H1 (cell line): Measurements from ENCODE around the gene TIMM8B. TPM values are rescaled to one million over a fixed set of nuclear protein-coding genes. Genes with fewer than 3 reads are reported as not detected.
"Not testable (repeated sequence)": the region's sequence is repeated elsewhere in the genome, so short reads cannot be mapped to it uniquely, and the experiment has no call there.

Experiments used
- CTCF ChIA-PET: fragments of 300-600 bp; sonication (Branson Sonifier 250); formaldehyde crosslinking; loops from one replicate; lab custom pipeline; 2021; ENCODE audit not compliant: partially characterized antibody; lab: Charles Lee
- POLR2A ChIA-PET: fragments of 300-600 bp; sonication (Branson Sonifier 250); formaldehyde crosslinking; loops from one replicate; lab custom pipeline; 2021; ENCODE audit warnings: inconsistent platforms; ENCODE audit not compliant: partially characterized antibody; lab: Charles Lee
- DNase-seq, 2 experiments: peaks; one replicate each; pipeline versions ENCODE4 v3.0.0 to v3.0.0-alpha.2; 2010 to 2022; ENCODE audit warnings: low spot score in 2 of 2, low read depth in 1 of 2, mixed read lengths in 1 of 2
- FAIRE-seq: peaks from 2 replicates; lab custom pipeline; 2011; peaks lifted over from hg19 to GRCh38; lab: Jason Lieb, UNC
- H2AFZ ChIP-seq: 2 replicates; pipeline ENCODE4 v1.8.1; 2012; ENCODE audit warnings: low read length, inconsistent platforms
- H2AK5ac ChIP-seq: 2 replicates; pipeline ENCODE4 v1.6.1; 2013; ENCODE audit warnings: low read depth, low read length
- H2BK120ac ChIP-seq: replicated peaks from 2 replicates; pipeline ENCODE3; 2013; ENCODE audit warnings: low read depth, low read length, inconsistent platforms
- H2BK12ac ChIP-seq: 2 replicates; pipeline ENCODE4 v1.6.1; 2013; ENCODE audit warnings: low read depth, low read length
- H2BK15ac ChIP-seq: 2 replicates; pipeline ENCODE4 v1.6.1; 2013; ENCODE audit warnings: low read length
- H2BK20ac ChIP-seq: 2 replicates; pipeline ENCODE4 v1.6.1; 2013; ENCODE audit warnings: low read length
- H2BK5ac ChIP-seq: 2 replicates; pipeline ENCODE4 v1.6.1; 2013; ENCODE audit warnings: low read depth, low read length
- H3K14ac ChIP-seq: 2 replicates; pipeline ENCODE4 v1.6.1; 2013; ENCODE audit warnings: inconsistent platforms; ENCODE audit not compliant: insufficient read length
- H3K18ac ChIP-seq: 2 replicates; pipeline ENCODE4 v1.6.1; 2013; ENCODE audit warnings: low read length; ENCODE audit errors: extremely low read depth
- H3K23ac ChIP-seq: 2 replicates; pipeline ENCODE4 v1.6.1; 2013; ENCODE audit warnings: inconsistent platforms; ENCODE audit not compliant: insufficient read length
- H3K23me2 ChIP-seq: 2 replicates; pipeline ENCODE4 v1.6.1; 2013; ENCODE audit warnings: low read depth, low read length
- H3K27ac ChIP-seq: 2 replicates; pipeline ENCODE4 v1.6.1; 2011; ENCODE audit warnings: low read depth, low read length, inconsistent platforms
- H3K27me3 ChIP-seq, 4 experiments: replicated peaks in 1 of 4; 1 replicate in 1 of 4; 2 replicates in 3 of 4; pipeline versions ENCODE4 v1.6.1 to v1.8.1; 2011 to 2013; ENCODE audit warnings: low read length in 3 of 4, mild to moderate bottlenecking in 3 of 4, inconsistent platforms in 2 of 4, mixed read lengths in 2 of 4, moderate library complexity in 1 of 4; ENCODE audit not compliant: control insufficient read depth in 3 of 4, insufficient read depth in 3 of 4; ENCODE audit errors: extremely low read depth in 1 of 4
- H3K36me3 ChIP-seq, 4 experiments: 2 replicates each; pipeline versions ENCODE4 v1.6.1 to v1.8.1; 2011 to 2013; ENCODE audit warnings: mild to moderate bottlenecking in 4 of 4, low read length in 3 of 4, moderate library complexity in 2 of 4, control low read depth in 1 of 4, inconsistent platforms in 1 of 4; ENCODE audit not compliant: insufficient read depth in 4 of 4, control insufficient read depth in 2 of 4
- H3K4ac ChIP-seq: replicated peaks from 2 replicates; pipeline ENCODE3; 2013; ENCODE audit warnings: low read length, low read depth, mixed read lengths, inconsistent platforms; ENCODE audit not compliant: insufficient read length
- H3K4me1 ChIP-seq, 4 experiments: replicated peaks in 1 of 4; 1 replicate in 1 of 4; 2 replicates in 3 of 4; pipeline versions ENCODE4 v1.6.1 to v1.8.1; 2011 to 2013; ENCODE audit warnings: low read length in 3 of 4, inconsistent platforms in 2 of 4, mixed read lengths in 1 of 4; ENCODE audit not compliant: insufficient read depth in 4 of 4, control insufficient read depth in 3 of 4
- H3K4me2 ChIP-seq, 2 experiments: 2 replicates each; pipeline versions ENCODE4 v1.6.1 to v1.8.1; 2011 to 2013; ENCODE audit warnings: low read depth in 2 of 2, low read length in 2 of 2, control low read depth in 1 of 2, inconsistent platforms in 1 of 2, mild to moderate bottlenecking in 1 of 2; ENCODE audit not compliant: insufficient read depth in 1 of 2
- H3K4me3 ChIP-seq, 4 experiments: fragments of 200-600, 300-600 bp in 1 of 4; sonication (generic), shearing (Covaris generic), sonication (Bioruptor Twin) in 1 of 4; 2 replicates each; pipeline versions ENCODE4 v1.5.1 to v1.8.1; 2011 to 2016; ENCODE audit warnings: low read length in 4 of 4, low read depth in 3 of 4, control low read depth in 2 of 4, inconsistent platforms in 2 of 4, mild to moderate bottlenecking in 2 of 4, mixed read lengths in 1 of 4, moderate library complexity in 1 of 4; ENCODE audit not compliant: insufficient read depth in 2 of 4; ENCODE audit errors: extremely low read depth in 1 of 4
- H3K56ac ChIP-seq: replicated peaks from 2 replicates; pipeline ENCODE3; 2013; ENCODE audit warnings: low read depth, mild to moderate bottlenecking, mixed read lengths, low read length, inconsistent platforms; ENCODE audit not compliant: insufficient read length
- H3K79me1 ChIP-seq: 2 replicates; pipeline ENCODE4 v1.6.1; 2013; ENCODE audit warnings: low read depth, low read length, control low read depth
- H3K79me2 ChIP-seq, 2 experiments: 2 replicates each; pipeline versions ENCODE4 v1.6.1 to v1.8.1; 2012 to 2013; ENCODE audit warnings: low read length in 2 of 2, mild to moderate bottlenecking in 2 of 2, inconsistent platforms in 1 of 2; ENCODE audit not compliant: insufficient read depth in 2 of 2, control insufficient read depth in 1 of 2
- H3K9ac ChIP-seq, 4 experiments: replicated peaks in 1 of 4; 1 replicate in 1 of 4; 2 replicates in 3 of 4; pipeline versions ENCODE4 v1.6.1 to v1.8.1; 2011 to 2013; ENCODE audit warnings: low read depth in 3 of 4, low read length in 3 of 4, control low read depth in 2 of 4, mild to moderate bottlenecking in 2 of 4, moderate library complexity in 2 of 4, inconsistent platforms in 1 of 4; ENCODE audit errors: extremely low read depth in 1 of 4
- H3K9me3 ChIP-seq, 2 experiments: 2 replicates each; pipeline versions ENCODE4 v1.6.1 to v1.8.1; 2012 to 2013; ENCODE audit warnings: mild to moderate bottlenecking in 2 of 2, moderate library complexity in 2 of 2, control low read depth in 1 of 2, inconsistent platforms in 1 of 2, low read depth in 1 of 2, low read length in 1 of 2, mixed read lengths in 1 of 2; ENCODE audit not compliant: insufficient read depth in 2 of 2
- H4K20me1 ChIP-seq, 2 experiments: replicated peaks in 1 of 2; 2 replicates each; pipeline versions ENCODE3 to v1.8.1; 2011 to 2013; ENCODE audit warnings: inconsistent platforms in 2 of 2, low read length in 2 of 2, mild to moderate bottlenecking in 1 of 2; ENCODE audit not compliant: insufficient read depth in 2 of 2, control insufficient read depth in 1 of 2
- H4K5ac ChIP-seq: 2 replicates; pipeline ENCODE4 v1.6.1; 2013; ENCODE audit warnings: low read length, low read depth, mixed read lengths, inconsistent platforms; ENCODE audit not compliant: insufficient read length
- H4K8ac ChIP-seq: 2 replicates; pipeline ENCODE4 v1.8.0; 2013; ENCODE audit warnings: mild to moderate bottlenecking, moderate library complexity, low read length, inconsistent platforms; ENCODE audit not compliant: insufficient read depth; ENCODE audit errors: extremely low read depth
- H4K91ac ChIP-seq: replicated peaks from 2 replicates; pipeline ENCODE3; 2013; ENCODE audit warnings: low read length, mixed read lengths, inconsistent platforms; ENCODE audit not compliant: insufficient read length
- WGBS, 2 experiments: shearing (Covaris generic) in 1 of 2; methylation state at CpG; one replicate each; pipeline versions ENCODE4 v1.1.6 to v1.1.7; 2013 to 2015; ENCODE audit warnings: low lambda C conversion rate in 2 of 2, mixed read lengths in 2 of 2, inconsistent platforms in 1 of 2, low coverage in 1 of 2, missing lambda C conversion rate in 1 of 2; ENCODE audit not compliant: insufficient replicate concordance in 2 of 2, insufficient coverage in 1 of 2, insufficient read length in 1 of 2; ENCODE audit errors: extremely low coverage in 1 of 2, missing lambda C conversion rate in 1 of 2; 5-methylcytosine and 5-hydroxymethylcytosine counted together
- polyA plus RNA-seq, 7 experiments: library from polyadenylated mRNA; depleted of rRNA in 3 of 7; stranded (reverse) in 5 of 7; unstranded in 2 of 7; fragments of >200 nt in 5 of 7; fragments of 200-250 nt in 2 of 7; gene quantifications; 1 replicate in 5 of 7; 2 replicates in 1 of 7; 4 replicates in 1 of 7; pipeline versions ENCODE4 v1.2.1 to v1.2.3, GENCODE V29; 2011 to 2013; ENCODE audit warnings: missing spikeins in 2 of 7, mixed read lengths in 2 of 7
- total RNA-seq: library from RNA; stranded (reverse); fragmentation: NEBNext Ultra II Directional; extraction: Animal tissue kit (Norgen Biotek cat#: 25700); gene quantifications from 2 replicates; pipeline ENCODE4 v1.2.1, GENCODE V29; 2021

Gene TIMM8B
- total and polyA plus RNA-seq, 2 of the 8 experiments (the other 6 are each of a cell fraction or from before 2014, with no cell fraction given): 93.7 to 143 TPM

GRCh38 chr11:112095302-112095701 lies 8.7 kb upstream of the TIMM8B start:
- not testable (repeated sequence) for H4K91ac ChIP-seq, H4K5ac ChIP-seq, DNase-seq, H3K9ac ChIP-seq, H2AK5ac ChIP-seq, H2BK5ac ChIP-seq, H3K4me1 ChIP-seq, H4K20me1 ChIP-seq, H4K8ac ChIP-seq, H3K4me2 ChIP-seq, H3K14ac ChIP-seq, H3K23ac ChIP-seq, H3K56ac ChIP-seq, H2AFZ ChIP-seq, H3K4ac ChIP-seq, H3K23me2 ChIP-seq, H2BK120ac ChIP-seq, H3K27ac ChIP-seq, H3K4me3 ChIP-seq, H3K18ac ChIP-seq, H2BK15ac ChIP-seq, H3K79me1 ChIP-seq, H3K79me2 ChIP-seq, FAIRE-seq, H3K9me3 ChIP-seq, H2BK12ac ChIP-seq, H2BK20ac ChIP-seq, H3K27me3 ChIP-seq
- POLR2A ChIA-PET: interaction anchor here (1.4 kb wide), 1 partner anchor 9 kb away, joined by 5 read pairs; the partner anchor contains the start of genes SDHD and TIMM8B
- WGBS, 2 experiments: 89% methylated on average over 2 of the region's 2 CpGs; no CpG with 5 or more reads in 1 of the 2 experiments
- peaks cover 2 to 48% (median 27%) of the 10 kb centered on the region in 4 experiments; a peak in 7 of 8 replicates for H3K36me3 ChIP-seq
- CTCF ChIA-PET: interaction anchor here (0.6 to 1.7 kb wide), 3 partner anchors 18 to 78 kb away, joined by 3 to 4 read pairs (median 3); no protein-coding TSS in a partner anchor
